HG02678 (cell line): Measurements from ENCODE around the gene ITPR2.
A peak's percentile ranks its signal among the peaks of the same experiment; 100 is the strongest.
"Not testable (repeated sequence)": the region's sequence is repeated elsewhere in the genome, so short reads cannot be mapped to it uniquely, and the experiment has no call there.

ENCODE experiments used
- ATAC-seq: cut with Tn5 transposase; IDR thresholded peaks from one replicate; pipeline ENCODE4 v1.9.1; 2021; ENCODE audit warnings: mild to moderate bottlenecking, moderate library complexity; ENCODE audit not compliant: unreplicated experiment

ITPR2 gene

GRCh38 chr12:26832822-26833742, at the start of gene ITPR2:
Gene ITPR2 (minus strand): TSS chr12:26833194. CDS start chr12:26832781, 413 bp downstream.
- ATAC-seq: peak; percentile 70

GRCh38 chr12:26880625-26881024, 47.6 kb upstream of the ITPR2 start:
- ATAC-seq: no peak

- peak; percentile 77 for ATAC-seq
Measured at GRCh38 chr12:26878661-26879119, 45.7 kb upstream of the ITPR2 start.

- ATAC-seq: peak; percentile 70
Measured at GRCh38 chr12:26874501-26875296, 41.7 kb upstream of the ITPR2 start.

GRCh38 chr12:26872625-26873024, 39.6 kb upstream of the ITPR2 start:
- ATAC-seq: no peak

GRCh38 chr12:26871985-26872384, 39.0 kb upstream of the ITPR2 start:
- no peak for ATAC-seq

- ATAC-seq: no peak
Measured at GRCh38 chr12:26870491-26871419, 37.8 kb upstream of the ITPR2 start.

- ATAC-seq: no peak
Measured at GRCh38 chr12:26869908-26870459, 37.0 kb upstream of the ITPR2 start.

- no peak for ATAC-seq
Measured at GRCh38 chr12:26869104-26869494, 36.1 kb upstream of the ITPR2 start.

- ATAC-seq: no peak
Measured at GRCh38 chr12:26868447-26869103, 35.6 kb upstream of the ITPR2 start.

GRCh38 chr12:26867080-26867479, 34.1 kb upstream of the ITPR2 start:
- peak; percentile 80 for ATAC-seq

- ATAC-seq: no peak
Measured at GRCh38 chr12:26863515-26863914, 30.5 kb upstream of the ITPR2 start.

GRCh38 chr12:26862787-26863186, 29.8 kb upstream of the ITPR2 start:
- not testable (repeated sequence) for ATAC-seq

- no peak for ATAC-seq
Measured at GRCh38 chr12:26861690-26862089, 28.7 kb upstream of the ITPR2 start.

GRCh38 chr12:26857465-26858176, 24.6 kb upstream of the ITPR2 start:
- ATAC-seq: no peak

- no peak for ATAC-seq
Measured at GRCh38 chr12:26855337-26855736, 22.3 kb upstream of the ITPR2 start.

- ATAC-seq: peak; percentile 12
Measured at GRCh38 chr12:26854031-26854390, 21.0 kb upstream of the ITPR2 start.

- ATAC-seq: peak; percentile 66
Measured at GRCh38 chr12:26853303-26854030, 20.5 kb upstream of the ITPR2 start.
